Erythroblast (primary cell): Measurements from ENCODE around the gene CLK4.

Source experiments
- GATA1 ChIP-seq: IDR thresholded peaks from 2 replicates; pipeline ENCODE4 v1.6.1; 2011; ENCODE audit warnings: low read depth, mild to moderate bottlenecking, control low read depth, low read length, moderate library complexity
- POLR2A ChIP-seq: IDR thresholded peaks from 2 replicates; pipeline ENCODE4 v1.6.1; 2011; ENCODE audit warnings: mild to moderate bottlenecking, low read length

- TF ChIP-seq POLR2A (no peak), GATA1 (no peak)
These were observed 35.7 kb upstream of the CLK4 start for GRCh38 chr5:178662541-178662860.
